ENCODE data around the gene RPS6KB2.

DNA sequence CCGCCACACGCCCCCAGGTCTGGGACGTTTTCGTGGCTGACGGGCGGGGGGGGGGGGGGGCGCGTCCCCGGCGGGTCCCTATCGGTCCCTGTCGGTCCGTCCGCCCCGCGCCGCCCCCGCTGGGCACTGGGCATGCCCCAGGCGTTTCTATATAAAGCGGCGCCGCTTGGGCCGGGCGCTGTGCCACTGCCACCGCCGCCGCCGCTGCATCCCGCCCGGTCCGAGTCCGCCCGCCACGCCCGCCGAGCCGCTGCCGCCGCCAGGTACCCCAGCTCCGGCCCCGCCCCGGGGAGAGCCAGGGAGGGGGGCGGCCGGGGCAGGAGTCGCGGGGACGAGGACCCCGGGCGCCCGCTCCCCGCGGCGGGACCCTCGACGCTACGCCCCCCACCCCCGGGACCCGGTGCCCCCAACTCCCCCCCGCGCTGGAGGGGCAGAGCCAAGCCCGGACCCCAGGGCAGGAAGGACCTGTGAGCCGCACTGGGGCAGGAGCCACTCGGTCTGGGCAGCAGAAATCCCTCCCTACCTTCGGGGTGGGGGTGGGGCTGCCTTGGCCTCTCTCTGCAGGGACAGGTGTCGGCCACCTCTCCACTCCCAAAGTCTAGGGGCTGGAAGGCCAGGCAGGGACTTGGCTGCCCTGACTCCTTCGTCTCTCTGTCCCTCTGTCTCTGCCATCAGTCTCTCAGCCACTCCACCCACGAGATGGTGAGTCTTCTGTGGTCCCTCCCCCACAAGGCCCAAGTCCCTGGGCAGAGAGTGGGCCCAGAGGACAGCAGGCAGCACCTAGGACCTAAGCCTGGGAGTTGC is 12.6 kb upstream of the RPS6KB2 start, which contains the start of gene CARNS1:
- no peak for TF ChIP-seq SREBF1 (IDR thresholded peaks at IDR 0.05; ENCODE audit: low read length)
- TF ChIP-seq, protein P1, sequence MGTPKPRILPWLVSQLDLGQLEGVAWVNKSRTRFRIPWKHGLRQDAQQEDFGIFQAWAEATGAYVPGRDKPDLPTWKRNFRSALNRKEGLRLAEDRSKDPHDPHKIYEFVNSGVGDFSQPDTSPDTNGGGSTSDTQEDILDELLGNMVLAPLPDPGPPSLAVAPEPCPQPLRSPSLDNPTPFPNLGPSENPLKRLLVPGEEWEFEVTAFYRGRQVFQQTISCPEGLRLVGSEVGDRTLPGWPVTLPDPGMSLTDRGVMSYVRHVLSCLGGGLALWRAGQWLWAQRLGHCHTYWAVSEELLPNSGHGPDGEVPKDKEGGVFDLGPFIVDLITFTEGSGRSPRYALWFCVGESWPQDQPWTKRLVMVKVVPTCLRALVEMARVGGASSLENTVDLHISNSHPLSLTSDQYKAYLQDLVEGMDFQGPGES (IDR thresholded peaks at IDR 0.05) = no peak
